Measurements from ENCODE around the gene ENPP6.
"Not testable (repeated sequence)": the region's sequence is repeated elsewhere in the genome, so short reads cannot be mapped to it uniquely, and the experiment has no call there.

Gene ENPP6

DNA sequence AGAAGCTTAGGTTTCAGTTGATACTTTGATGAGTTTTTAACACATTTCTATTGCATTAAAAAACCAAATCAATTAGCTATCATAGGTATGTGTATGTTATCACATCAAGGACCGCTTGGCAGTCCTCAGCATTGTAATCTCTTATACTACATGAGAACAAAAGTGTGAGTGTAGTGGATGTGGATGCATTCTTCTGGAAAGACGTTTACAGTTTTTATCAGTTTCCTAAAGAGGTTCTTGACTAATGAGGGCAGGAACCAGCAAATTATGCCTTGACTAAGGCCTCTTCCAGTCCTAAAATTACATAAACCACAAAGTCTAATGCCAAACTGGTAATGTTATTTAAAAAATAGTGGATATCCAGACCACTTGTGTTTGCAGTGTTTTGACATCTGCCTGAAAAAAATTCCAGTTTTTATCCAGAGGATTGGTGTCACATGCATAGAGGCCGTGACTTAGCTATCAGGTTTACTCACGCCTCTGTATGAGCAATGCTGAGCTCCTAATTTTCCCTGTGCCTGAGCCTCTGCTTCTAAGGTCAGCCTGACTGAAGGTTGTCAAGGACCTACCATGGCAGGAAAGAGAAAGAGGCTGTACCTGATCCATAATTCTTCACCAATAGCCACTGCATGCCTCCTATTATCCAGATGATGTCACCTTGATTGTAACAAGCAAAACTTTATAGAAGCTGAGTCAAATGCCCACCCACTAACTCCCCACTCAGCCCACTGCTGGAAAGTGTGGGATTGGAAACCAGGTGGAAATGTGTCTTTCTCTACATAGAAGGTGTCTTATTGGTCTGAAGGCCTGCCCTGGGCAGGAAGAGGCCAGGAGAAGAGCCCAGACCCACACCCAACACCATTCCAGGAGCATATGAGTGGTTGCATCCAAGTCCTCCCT is 68.7 kb downstream of the ENPP6 start:
- DNase-seq (ENCODE audit: low read depth): no peak

DNA sequence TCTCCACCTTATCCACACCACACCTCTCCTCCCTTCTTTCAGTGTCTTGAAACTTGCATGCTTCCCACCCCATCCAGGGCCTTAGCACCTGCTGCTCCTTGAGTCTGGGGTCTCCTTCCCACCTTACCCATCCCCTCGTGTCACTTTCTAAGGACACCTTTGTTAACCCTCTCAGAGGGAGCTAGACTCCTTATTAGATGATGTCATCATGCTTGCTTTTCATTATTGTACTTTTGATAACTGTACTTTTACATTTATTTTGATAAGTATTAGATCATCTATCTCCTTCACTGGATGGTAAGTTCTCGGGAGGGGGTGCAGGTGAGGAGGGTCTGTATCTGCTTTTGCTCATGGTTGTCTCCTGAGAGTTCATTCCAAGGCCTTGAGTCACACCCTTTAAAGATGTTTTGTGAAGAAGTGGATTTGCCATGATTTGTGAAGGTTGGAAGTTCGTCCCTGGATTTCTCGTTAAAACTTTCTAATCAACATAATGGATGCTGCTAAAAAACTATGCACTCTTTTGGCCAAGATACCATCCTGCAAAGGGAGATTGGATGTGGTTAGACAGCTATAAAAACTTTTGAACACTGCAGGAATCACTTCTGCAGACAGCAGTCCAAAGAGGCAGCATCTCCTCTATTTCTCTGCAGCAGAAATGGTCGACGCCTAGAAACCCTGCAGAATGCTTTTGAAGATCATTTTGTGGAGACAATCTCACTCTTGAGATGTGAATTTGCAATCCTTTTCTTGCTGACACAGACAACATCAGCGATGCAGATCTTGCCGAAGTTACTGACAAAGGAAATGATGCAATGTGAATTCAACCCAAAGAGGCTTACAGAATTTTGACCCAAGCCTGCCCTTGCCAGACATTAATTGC is 69.6 kb downstream of the ENPP6 start:
- DNase-seq (ENCODE audit: low read depth): no peak

DNA sequence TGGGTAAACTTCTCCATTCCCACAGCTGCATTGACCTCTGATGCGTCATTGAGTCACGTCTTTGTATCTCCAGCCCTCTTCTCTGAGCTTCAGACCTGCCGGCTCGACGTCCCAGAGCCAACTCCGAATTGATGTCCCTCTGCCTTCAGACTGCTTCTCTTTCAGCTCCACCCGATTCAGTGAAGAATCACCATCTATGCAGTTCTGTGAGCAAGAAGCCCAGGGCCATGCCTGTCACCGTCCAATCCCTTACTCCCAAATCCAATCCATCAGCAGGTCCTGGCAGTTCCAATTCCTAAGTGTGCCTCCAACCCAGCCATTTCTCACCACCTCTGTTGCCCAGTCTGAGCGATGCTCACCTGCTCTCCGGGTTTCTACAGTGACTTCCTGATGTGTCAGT is 70.7 kb downstream of the ENPP6 start:
- DNase-seq (ENCODE audit: low read depth): no peak

DNA sequence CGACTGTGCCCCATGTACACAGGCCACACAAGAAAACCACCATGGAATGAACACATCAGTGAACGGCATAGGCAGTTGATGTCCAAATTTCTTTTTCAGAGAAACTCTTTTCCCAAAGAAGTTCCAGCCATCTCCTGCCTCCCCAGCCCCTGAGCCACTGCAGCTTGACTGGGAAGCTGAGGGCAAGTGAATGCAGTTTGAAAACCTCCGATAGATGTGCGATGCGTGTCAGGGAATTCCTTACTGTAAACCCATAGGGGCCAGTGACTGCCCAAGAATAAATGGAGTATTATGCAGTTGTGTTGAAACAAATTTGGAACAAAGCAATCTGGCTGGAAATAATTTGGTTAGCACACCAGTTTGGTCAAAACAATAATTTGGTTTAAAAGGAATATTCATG is 72.1 kb downstream of the ENPP6 start:
- no peak for DNase-seq (ENCODE audit: low read depth)

DNA sequence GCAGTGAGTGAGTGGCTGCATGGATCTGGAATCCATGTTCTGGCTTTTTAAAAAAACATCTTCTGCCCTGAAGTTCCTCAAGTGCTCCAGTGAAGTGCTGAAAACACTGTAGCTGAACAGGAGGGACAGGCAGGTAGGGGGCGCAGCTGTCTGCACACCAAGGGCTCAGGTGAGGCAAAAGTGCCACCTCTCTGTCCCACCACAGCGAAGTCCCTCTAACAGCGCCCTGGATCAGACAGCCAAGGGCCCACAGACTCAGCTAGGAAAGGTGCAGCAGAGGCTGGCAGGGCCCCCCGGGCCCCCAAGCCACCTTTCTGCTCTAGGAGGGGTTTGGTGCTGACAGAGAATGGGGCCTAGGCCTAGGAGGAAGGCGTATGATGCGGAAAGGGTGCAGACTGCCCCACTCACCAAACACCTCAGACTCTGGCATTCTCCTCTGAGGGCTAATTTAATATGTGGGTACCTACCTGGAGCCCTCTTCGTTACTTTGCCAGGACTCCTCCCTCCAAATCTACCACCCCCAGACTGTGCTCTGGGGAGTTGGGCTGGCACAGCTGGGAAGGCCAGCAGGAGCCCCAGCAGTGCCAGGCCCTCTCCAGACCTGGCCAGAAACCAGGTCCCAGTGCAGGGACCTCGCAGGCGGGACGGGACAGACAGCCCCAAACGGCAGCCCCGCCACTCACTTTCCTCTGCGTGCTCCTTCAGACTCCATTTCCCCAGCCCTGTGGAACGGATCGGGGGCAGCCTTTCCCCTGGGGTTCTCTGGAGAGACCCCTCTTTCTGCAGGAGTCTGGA is 73.7 kb downstream of the ENPP6 start:
- no peak for DNase-seq (ENCODE audit: low read depth)

DNA sequence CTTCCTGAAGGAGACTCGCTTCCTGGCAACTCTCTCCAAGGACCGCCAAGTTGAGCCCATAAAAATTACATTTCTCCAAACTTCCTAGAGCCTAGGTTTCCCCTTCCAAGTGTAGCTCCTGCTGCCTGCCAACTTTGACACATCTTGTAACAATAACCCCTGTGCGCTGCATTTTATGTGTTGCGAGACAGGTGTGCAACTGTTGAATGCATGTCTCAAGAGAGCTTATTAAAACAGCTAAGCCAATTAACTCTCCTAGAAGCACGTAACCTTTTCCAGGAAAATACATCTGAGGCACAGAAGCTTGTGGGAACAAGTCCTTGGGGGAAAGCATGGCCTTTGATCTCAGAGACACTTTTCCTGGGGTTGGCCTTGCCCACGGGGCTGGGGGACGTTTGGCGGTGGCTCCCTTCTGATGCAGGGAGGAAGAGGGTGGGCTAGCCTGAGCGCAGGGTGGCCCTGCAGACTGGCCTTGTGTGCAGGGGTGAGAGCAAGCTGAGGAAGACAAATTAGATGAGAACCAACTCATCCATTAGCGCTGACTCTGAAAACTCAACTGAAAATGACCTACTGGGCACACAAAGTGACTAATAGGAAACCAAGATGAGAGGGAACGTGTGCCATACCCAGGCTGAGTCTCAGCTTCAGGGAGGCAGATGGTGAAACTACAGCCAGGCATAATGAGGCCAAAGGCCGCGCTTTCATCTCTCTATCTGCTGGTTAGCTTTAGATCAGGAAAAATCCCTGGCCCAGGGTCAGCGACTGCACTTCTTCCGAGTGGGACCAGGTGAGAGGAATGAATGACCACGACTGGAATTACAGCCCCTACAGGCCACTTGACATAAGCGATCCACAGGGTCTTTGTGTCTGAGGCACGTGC is 75.3 kb downstream of the ENPP6 start:
- no peak for DNase-seq (ENCODE audit: low read depth)

DNA sequence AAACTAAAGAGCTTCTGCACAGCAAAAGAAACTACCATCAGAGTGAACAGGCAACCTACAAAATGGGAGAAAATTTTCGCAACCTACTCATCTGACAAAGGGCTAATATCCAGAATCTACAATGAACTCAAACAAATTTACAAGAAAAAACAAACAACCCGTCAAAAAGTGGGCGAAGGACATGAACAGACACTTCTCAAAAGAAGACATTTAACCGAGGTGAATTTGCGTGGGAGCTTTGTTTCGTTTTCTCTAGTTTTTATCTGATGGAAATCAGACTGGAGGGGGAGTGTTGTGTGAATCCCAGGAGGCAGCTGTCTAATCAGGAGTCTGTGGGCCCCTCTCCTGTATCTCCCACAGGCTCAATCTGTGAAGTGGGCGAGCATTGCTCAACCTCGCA is 76.8 kb downstream of the ENPP6 start:
- DNase-seq (ENCODE audit: low read depth): not testable (repeated sequence)

DNA sequence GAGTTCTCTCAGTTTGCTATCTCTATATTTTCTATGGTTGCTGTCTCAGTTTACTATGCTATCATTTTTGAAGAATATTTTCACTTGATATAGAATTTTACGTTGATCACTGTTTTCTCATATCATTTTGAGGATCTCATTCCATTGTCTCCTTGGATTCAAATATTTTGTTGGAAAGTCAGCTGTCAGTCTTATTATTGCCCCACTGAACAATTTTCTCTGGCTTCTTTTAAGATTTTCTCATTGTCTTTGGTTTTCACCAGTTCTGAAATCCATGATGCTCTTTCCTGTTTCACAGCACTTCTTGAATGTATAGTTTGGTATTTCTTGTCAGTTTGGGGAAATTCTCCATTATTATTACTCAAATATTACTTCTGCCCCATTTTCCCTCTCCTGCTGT is 81.1 kb downstream of the ENPP6 start:
- no peak for DNase-seq (ENCODE audit: low read depth)

DNA sequence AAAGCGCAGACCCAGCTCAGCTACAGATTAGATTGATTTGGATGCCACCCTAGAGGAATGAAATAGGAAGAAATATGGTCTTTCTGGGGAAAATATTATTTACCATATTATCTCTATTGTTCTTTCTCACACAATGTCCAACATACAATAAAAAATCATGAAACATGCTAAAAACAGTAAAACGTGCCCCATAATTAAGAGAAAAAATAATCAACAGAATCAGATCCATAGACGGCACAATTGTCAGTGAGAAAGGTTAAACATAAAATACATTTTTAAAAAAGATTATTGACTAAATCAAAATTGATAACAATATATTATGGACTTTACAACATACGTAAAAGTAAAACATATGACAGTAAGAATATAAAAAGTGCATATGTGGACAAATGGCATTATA is 90.9 kb downstream of the ENPP6 start:
- DNase-seq (ENCODE audit: low read depth): no peak

DNA sequence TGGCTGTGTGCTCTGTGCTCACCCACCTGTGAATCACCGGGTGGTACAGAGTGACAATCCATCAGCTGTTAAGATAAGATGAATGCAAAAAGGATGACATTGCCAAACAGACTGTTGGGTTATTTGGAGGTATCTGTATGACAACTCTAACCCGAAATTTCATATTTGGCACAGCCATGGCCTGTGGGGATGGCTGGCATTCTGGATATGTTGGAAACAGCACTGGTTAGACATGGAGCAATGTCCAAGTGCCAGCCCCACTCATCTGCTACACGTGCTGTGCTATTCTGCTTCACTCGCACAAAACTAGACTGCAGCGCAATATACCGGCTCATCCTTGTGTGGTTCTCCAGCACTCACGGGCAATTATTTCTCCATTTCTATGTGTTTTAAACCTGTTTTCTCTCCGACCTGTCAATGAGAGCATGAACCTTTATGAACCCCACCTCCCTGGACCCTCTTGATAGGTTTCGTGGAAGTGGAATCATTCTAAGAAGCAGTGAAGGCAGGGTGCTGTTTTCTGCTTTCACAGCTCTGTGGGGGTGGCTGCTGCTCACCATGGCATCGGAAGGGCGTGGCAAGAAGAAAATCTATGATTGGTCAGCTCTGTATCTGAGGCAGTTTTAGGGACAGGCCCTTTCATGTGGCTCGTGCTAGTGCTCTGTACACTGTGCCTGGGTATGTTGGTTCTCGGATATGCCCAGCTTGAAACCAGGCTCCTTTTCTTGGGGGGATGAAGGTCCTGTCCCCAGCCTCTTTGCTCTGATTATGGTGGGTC is 94.9 kb downstream of the ENPP6 start:
- no peak for DNase-seq (ENCODE audit: low read depth)

DNA sequence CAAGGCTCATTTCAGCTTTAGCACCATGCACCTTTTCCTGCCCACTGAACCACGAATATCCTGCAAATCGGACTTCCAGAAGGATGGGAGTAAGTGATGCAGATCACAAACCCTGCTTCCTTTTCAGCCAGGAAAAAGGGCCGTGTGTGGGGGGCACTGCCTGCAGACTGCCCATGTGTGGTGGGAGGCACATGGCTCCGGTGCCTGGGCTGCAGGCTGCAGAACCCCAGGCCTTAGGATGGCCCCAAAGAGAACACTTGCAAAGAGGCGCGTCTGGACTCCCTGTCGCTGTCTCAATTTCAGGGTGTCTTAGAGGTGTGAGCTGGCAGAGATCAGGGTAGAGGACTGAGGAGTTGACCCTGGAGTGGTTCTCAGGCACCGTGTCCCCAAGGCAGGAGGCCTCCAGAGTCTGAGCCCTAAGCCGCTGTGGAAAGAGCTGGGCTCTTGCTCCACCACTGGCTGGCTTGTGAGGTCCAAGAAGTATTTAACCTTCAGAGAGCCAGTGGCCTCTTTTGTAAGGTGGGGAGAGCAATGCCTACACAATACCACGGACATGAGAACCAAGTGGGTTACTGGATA is 97.0 kb downstream of the ENPP6 start:
- DNase-seq (ENCODE audit: low read depth): no peak

DNA sequence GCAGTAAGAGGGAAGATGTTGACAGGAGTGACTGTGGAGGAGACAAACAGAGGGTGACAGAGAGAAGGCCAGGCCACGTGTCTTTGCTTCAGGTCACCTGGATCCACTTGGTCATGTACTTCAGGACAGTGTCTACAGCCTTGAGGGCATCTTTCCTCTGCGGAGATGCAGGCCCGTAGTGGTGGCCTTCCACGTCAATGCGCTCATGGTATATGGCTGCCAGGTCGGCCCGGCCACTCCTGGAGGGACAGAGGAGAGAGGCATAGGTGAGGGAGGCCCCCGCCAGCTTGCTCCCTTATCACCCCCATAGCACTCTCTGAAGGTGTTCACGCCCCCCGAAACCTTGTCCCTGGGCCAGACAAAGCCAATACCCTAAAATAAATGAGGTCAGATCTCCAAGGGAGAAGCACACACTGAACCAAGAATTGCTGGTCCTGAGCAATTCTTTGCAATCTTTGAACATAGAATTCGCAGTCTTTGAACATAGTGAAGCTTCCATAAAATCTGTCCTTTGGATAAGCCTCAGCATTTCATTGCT is 99.9 kb downstream of the ENPP6 start:
- DNase-seq (ENCODE audit: low read depth): no peak

DNA sequence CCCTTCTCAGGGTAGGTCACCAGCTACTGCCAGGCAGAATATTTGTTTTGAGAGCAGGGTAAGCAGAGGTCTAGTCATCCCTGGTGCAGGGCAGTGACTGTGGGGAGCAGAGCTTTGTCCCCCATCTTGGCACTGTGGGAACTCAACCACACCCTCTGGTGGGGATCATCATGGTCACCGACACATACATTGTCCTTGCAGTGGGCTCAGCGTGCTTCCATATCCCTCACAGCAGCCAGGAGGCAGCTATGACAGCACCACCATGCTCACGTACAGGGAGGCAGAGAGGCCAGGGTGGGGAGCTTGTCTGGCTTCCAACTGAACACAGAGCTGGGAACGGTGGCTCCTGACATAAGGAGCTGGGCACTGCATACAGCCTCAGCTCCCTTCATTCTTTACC is 102.3 kb downstream of the ENPP6 start:
- no peak for DNase-seq (ENCODE audit: low read depth)

DNA sequence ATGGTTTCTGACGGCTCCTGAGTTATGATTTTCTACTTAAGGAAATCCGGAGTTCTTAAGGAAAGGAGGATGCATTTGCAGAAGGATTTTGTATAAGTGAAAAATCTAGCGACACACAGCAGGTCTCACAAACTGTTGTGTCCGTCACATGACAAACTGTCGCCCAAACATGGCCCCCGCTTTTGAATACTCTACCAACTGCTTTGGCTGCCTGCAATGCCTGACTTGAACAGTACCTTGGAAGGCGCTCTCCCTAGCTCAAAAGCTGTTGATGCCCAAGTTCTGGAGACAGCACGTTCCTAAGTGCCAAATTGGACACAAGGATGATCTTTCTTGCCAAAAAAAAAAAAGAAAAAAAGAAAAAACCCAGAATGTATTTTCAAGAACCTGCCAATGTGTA is 103.2 kb downstream of the ENPP6 start:
- no peak for DNase-seq (ENCODE audit: low read depth)

DNA sequence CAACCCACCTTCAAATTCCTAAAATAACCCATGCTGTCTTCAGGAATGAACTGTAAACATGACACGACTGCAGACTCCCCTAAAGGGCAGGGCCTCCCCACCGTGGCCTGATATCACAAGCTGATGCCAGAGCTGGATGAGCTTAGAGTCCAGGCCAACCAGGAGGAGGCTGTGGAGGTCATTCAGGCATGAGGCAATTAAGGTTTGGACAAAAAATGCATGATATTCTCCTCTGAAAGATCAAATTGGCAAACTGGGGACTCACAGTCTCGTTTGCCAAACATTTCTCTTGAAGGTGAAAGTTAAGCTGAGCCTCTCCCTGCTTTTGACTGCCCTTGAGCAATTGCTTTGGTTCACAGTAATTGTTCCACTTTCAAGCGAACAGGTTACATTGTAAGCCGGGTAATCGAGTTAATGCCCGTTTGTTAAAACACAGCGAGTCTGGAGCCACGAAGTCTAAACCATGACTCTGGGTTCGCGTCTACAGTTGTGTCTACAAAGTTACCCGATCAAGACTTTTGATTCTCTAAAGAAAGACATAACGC is 105.6 kb downstream of the ENPP6 start:
- DNase-seq (ENCODE audit: low read depth): no peak

DNA sequence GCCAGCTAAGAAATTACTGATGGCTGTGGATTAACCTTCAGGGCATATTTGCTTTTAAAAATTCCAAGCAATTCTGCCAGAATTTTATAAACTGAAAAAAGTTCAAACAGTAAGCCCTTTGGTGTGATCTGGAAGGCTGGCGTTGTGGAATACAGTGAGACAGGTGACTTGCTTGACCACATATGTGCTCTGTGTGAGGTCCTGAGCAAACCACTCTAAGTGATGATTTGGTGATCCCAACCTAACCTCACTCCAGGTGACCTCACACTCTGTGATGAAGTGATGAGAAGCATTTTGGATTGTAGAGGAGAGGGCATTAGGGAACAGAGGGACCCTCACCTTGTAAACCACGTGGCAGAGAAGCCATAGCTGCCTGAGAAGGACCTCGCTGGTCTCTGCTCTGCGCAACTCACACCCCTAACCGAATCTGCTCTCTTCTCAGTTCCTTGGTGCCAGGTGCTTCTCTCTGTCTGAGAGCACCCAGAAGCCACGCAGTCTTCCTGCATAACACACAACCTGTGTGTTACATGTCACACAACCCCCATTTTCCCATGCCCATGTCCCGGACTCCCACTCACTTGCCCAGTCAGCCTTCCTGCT is 106.3 kb downstream of the ENPP6 start:
- DNase-seq (ENCODE audit: low read depth): no peak

DNA sequence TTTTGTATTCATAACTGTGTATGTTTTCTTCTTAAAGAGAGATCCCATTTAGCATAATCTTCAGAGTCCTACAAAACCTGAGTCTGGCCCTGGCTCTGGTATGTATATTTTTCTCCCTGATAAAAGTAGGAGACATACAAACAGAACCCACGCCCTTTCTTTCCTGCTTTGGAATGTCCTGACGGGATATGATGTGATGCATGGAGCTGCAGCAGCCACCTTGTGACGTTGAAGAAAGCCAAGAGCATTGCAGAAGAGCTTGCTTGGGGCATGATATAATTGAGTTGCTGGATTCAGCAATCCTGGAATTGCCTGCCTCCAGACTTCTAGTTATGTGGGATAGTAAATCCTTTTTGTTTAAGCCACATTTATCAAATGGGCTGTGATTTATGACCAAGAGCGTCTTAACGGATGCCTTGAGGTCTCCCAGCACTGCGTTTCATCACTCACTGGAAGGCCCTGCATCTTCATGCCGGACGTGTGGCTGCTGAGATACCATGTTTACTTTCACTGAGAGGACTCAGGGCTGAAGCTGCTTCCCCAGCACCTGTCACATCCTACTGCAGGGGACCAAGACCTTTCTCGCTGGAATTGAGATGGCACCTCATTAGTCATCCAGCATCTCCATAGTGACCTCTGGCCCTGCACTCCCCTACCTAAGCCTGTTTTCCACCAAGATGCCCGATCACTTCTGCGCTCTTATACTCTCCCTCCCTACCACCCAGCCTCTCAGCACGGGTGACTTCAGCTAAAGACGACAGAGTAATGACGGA is 107.0 kb downstream of the ENPP6 start:
- no peak for DNase-seq (ENCODE audit: low read depth)

DNA sequence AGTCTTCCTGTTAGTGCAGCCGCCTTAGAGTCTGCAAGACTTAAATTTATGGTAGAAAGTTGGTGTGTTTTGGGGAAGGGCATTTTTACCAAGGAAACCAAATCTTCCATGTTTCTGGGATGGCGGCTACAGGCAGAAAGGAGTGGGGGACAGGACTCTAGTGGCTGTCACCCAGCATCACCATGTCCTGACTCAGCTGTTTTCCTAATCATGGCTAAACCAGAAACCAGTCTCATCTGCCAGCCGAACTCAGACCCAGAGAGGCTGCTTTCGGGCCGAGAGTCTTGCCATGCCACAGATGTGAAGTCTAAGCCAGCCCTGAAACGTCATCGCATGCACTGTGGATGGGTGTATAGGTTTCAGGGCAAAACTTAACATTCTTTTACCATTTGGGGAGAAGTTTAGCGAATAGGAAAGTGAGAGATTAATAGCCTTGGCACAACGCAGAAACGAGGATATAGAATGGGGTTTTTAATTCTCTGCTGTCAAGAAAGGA is 109.6 kb downstream of the ENPP6 start:
- DNase-seq (ENCODE audit: low read depth): no peak

Measured in stimulated activated CD8-positive, alpha-beta memory T cell treated with anti-CD3 and anti-CD28 coated beads, Interleukin-12 subunit alpha, Interleukin-12 subunit beta, amount 100 ng/mL, for 1 hour (primary cell).